AG10803 (cell line): ENCODE results near the gene ARL4A.

Source experiments
- DNase-seq: peaks from one replicate; pipeline ENCODE4 v3.0.0; 2010; ENCODE audit warnings: low read depth
- H3K4me3 ChIP-seq: 2 replicates; pipeline ENCODE4 v1.5.1; 2011; ENCODE audit warnings: mild to moderate bottlenecking, low read length, control low read depth
- TF ChIP-seq, protein P1 (sequence below): conservative IDR thresholded peaks from 2 replicates; pipeline ENCODE4 v1.5.1; 2011; ENCODE audit warnings: mild to moderate bottlenecking, low read length, control low read depth, inconsistent platforms

Gene ARL4A

DNA sequence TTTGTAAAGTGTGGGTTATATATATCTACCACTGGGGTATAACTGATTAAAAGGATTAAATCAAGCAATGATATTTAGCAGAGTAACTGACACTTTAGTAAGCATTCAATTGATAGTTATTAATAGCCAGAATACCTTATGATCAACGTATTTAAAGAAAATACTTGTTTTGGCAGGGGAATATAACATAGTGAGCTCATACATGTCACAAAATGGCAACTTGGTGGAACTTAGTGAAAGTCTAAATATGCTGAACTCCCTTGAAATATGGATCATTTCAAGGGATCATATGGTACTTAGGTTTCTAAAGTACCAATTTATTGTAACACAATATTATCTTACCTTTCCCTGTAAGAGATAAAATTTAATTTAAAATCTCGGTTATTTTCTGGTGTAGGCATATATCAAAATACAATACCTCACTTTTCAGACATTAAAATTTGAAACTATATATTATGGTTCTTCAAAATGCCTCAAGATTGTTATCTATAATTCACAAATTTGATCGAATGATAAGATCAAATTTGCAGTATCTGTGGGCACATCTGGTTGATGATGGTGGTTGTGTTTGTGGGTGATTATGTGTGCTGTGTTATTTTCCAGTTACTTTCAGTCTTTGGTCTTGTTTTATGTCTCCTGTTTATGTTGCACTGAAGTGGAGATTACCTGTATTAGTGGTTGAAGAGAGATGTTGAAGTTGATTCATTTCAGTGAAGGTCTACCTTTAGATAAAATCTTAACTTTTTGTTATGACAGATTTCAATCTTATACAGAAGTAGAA lies 5.2 kb downstream of the ARL4A start:
- TF ChIP-seq, protein P1, sequence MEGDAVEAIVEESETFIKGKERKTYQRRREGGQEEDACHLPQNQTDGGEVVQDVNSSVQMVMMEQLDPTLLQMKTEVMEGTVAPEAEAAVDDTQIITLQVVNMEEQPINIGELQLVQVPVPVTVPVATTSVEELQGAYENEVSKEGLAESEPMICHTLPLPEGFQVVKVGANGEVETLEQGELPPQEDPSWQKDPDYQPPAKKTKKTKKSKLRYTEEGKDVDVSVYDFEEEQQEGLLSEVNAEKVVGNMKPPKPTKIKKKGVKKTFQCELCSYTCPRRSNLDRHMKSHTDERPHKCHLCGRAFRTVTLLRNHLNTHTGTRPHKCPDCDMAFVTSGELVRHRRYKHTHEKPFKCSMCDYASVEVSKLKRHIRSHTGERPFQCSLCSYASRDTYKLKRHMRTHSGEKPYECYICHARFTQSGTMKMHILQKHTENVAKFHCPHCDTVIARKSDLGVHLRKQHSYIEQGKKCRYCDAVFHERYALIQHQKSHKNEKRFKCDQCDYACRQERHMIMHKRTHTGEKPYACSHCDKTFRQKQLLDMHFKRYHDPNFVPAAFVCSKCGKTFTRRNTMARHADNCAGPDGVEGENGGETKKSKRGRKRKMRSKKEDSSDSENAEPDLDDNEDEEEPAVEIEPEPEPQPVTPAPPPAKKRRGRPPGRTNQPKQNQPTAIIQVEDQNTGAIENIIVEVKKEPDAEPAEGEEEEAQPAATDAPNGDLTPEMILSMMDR = no peak
- H3K4me3 ChIP-seq = no peak overlapping the region
- DNase-seq = no peak

DNA sequence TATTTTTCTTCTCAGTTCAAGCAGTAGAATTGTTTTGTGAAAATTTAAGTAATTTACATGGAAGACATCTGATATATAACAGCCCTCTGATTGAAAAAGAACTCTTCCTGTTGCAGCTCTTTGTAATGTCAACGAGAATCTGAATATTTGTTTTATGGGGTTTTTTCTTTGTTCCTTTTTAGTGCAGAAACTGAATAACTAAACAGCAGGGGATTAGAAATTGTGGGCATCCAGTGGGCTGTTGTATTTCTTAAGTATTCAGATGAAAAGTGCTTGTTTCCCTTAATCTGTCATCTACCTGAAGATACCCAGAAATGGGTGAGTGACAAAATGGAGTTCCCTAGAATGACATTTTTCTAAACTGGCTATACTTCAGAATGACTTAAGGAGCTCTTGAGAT lies 7.4 kb downstream of the ARL4A start:
- no peak for DNase-seq
- no peak overlapping the region for H3K4me3 ChIP-seq
- TF ChIP-seq, protein P1 = no peak

DNA sequence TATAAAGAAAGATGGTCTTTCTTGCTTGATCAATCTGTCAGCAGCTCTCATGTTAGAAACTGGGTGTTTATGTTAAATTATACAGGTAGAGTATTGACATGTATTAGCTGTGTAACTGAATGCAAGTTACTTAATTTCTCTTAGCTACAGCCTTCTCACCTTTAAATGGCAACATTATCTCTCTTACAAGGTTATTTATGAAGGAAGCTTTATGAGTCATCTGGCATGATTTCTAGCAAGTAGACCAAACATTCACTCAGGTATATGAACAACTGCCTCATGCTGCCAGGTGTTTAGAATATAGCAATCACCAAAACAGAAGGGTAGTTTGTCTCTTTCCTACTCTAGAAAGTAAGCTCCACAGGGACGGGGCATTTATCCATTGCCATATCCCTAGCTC lies 8.5 kb downstream of the ARL4A start:
- H3K4me3 ChIP-seq = no peak overlapping the region
- TF ChIP-seq, protein P1 = no peak
- DNase-seq = no peak

DNA sequence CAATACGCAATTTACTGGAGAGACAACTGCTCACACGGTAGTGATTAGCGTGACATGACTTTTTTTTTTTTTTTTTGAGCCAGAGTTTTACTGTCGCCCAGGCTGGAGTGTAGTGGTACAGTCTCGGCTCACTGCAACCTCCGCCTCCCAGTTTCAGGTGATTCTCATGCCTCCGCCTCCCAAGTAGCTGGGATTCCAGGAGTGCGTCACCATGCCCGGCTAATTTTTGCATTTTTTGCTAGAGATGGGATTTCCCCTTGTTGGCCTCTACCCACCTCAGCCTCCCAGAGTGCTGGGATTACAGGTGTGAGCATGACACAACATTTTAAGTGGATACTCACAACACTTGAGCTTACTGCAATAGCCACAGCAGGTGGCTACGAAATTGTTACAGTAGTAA lies 11.9 kb downstream of the ARL4A start:
- H3K4me3 ChIP-seq = no peak overlapping the region
- TF ChIP-seq, protein P1 = no peak
- DNase-seq = no peak

DNA sequence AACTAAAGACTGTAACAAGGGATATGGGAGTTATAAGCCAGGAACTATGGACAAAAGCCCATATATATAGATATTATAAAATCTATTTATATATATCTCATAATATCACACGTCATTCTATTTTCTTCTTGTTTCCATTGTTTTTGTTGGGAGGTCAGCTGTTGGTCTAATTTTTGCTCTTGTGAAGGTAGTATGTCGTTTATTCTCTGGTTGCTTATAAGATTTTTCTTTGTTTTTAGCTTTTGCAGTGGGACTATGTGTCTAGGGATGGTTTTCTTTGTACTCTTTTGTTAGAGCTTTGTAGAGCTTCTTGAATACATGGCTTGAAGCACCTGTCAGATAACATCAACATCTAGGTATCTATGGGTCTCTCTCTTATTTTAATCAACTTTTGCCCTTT lies 14.0 kb downstream of the ARL4A start:
- no peak for DNase-seq
- TF ChIP-seq, protein P1 = no peak
- no peak overlapping the region for H3K4me3 ChIP-seq

DNA sequence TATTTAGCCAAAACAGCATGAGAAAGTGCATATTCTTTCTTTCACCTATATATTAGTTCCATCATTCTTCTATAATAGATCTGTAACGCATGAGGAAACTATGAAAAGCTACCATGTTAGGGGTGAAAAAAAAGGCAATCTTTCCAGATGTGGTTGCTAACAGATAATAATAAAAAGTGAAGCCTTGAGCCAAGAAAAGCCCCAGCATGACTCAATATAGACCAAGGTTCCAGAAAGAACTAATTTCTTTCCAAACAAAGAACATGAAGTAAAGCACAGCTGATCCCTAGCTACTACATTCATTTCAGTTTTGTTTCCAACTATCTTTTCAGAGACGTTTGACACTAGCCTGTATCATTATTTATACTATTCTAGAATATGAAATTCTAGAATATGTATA lies 16.4 kb downstream of the ARL4A start:
- peak; percentile 64 for DNase-seq
- TF ChIP-seq, protein P1 = no peak
- no peak overlapping the region for H3K4me3 ChIP-seq

DNA sequence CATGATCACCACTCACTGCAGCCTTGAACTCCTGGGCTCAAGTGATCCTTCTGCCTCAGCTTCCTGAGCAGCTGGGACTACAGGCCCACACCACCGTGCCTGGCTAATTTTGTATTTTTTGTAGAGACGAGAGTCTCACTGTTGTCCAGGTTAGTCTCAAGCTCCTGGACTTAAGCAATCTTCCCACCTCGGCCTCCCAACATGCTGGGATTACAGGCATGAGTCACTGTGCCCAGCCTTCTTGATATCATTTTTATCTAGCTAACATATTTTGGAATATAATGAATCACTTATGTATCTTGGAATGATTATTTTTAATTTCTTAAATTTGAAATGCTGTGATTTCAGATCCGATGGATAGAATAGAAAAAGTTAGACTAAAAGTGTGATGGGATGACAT lies 18.4 kb downstream of the ARL4A start:
- TF ChIP-seq, protein P1 = no peak
- no peak for DNase-seq
- H3K4me3 ChIP-seq = no peak overlapping the region
